Liver (tissue), 9 donors: Measurements from ENCODE around the gene MCL1. TPM values are rescaled to one million over a fixed set of nuclear protein-coding genes. Genes with fewer than 3 reads are reported as not detected.

ENCODE experiments used
- DNase-seq: peaks from one replicate; pipeline ENCODE4 v3.0.0-alpha.2; 2017; ENCODE audit warnings: low spot score
- H3K27ac ChIP-seq, 2 donors: one replicate each; pipeline ENCODE4 v1.7.0; 2013; ENCODE audit warnings: inconsistent platforms in 2 of 2, low read length in 2 of 2, control low read depth in 1 of 2, low read depth in 1 of 2, mild to moderate bottlenecking in 1 of 2
- H3K27me3 ChIP-seq, 4 donors: one replicate each; pipeline versions ENCODE4 v1.6.1 to v1.7.0; 2013; ENCODE audit warnings: low read length in 3 of 4, inconsistent platforms in 1 of 4, mild to moderate bottlenecking in 1 of 4, moderate library complexity in 1 of 4; ENCODE audit not compliant: control insufficient read depth in 4 of 4, insufficient read depth in 4 of 4
- H3K36me3 ChIP-seq, 4 donors: one replicate each; pipeline versions ENCODE4 v1.6.1 to v1.7.0; 2013; ENCODE audit warnings: low read length in 3 of 4, mild to moderate bottlenecking in 3 of 4, low read depth in 1 of 4, moderate library complexity in 1 of 4; ENCODE audit not compliant: control insufficient read depth in 4 of 4, insufficient read depth in 3 of 4
- H3K4me1 ChIP-seq, 4 donors: one replicate each; pipeline versions ENCODE4 v1.6.1 to v1.7.0; 2013; ENCODE audit warnings: low read length in 3 of 4, mild to moderate bottlenecking in 3 of 4, moderate library complexity in 1 of 4; ENCODE audit not compliant: control insufficient read depth in 4 of 4, insufficient read depth in 4 of 4
- H3K4me3 ChIP-seq, 3 donors: one replicate each; pipeline versions ENCODE4 v1.6.1 to v1.7.0; 2013; ENCODE audit warnings: low read length in 3 of 3, control low read depth in 1 of 3, low read depth in 1 of 3, mild to moderate bottlenecking in 1 of 3
- H3K9ac ChIP-seq, 2 donors: one replicate each; pipeline ENCODE4 v1.7.0; 2013; ENCODE audit warnings: low read length in 2 of 2, mild to moderate bottlenecking in 2 of 2, moderate library complexity in 2 of 2, control low read depth in 1 of 2, low read depth in 1 of 2
- H3K9me3 ChIP-seq, 4 donors: one replicate each; pipeline versions ENCODE4 v1.6.1 to v1.7.0; 2013; ENCODE audit warnings: low read length in 3 of 4; ENCODE audit not compliant: control insufficient read depth in 4 of 4
- EGR1 ChIP-seq, 2 donors: IDR thresholded peaks; 2 replicates each; pipeline ENCODE4 v1.6.1; 2016 to 2018; ENCODE audit warnings: antibody characterized with exemption in 2 of 2, low read depth in 2 of 2
- FOXA1 ChIP-seq: IDR thresholded peaks from 2 replicates; pipeline ENCODE4 v1.6.1; 2016; ENCODE audit warnings: antibody characterized with exemption
- GABPA ChIP-seq, 2 donors: IDR thresholded peaks in 1 of 2; conservative IDR thresholded peaks in 1 of 2; 2 replicates each; pipeline ENCODE4 v1.6.1; 2016; ENCODE audit warnings: antibody characterized with exemption in 2 of 2, mild to moderate bottlenecking in 1 of 2, moderate library complexity in 1 of 2
- HNF4A ChIP-seq, 2 donors: conservative IDR thresholded peaks; 2 replicates each; pipeline ENCODE4 v1.6.1; 2016; ENCODE audit warnings: antibody characterized with exemption in 2 of 2, mild to moderate bottlenecking in 2 of 2
- HNF4G ChIP-seq: IDR thresholded peaks from 2 replicates; pipeline ENCODE4 v1.6.1; 2016; ENCODE audit warnings: antibody characterized with exemption
- JUND ChIP-seq, 2 donors: IDR thresholded peaks; 2 replicates each; pipeline ENCODE4 v1.6.1; 2016; ENCODE audit warnings: antibody characterized with exemption in 2 of 2
- NR2F2 ChIP-seq: IDR thresholded peaks from 2 replicates; pipeline ENCODE4 v1.6.1; 2016; ENCODE audit warnings: antibody characterized with exemption
- RXRA ChIP-seq, 2 donors: IDR thresholded peaks; 2 replicates each; pipeline ENCODE4 v1.6.1; 2017 to 2018; ENCODE audit warnings: antibody characterized with exemption in 2 of 2, mild to moderate bottlenecking in 1 of 2
- TAF1 ChIP-seq: conservative IDR thresholded peaks from 2 replicates; pipeline ENCODE4 v1.6.1; 2016; ENCODE audit warnings: antibody characterized with exemption, mild to moderate bottlenecking
- YY1 ChIP-seq: IDR thresholded peaks from 2 replicates; pipeline ENCODE4 v1.6.1; 2016; ENCODE audit warnings: antibody characterized with exemption, mild to moderate bottlenecking
- WGBS: extraction: QIAGEN DNeasy Blood & Tissue Kit; methylation state at CpG from one replicate; pipeline ENCODE4 v1.1.7; 2013; 5-methylcytosine and 5-hydroxymethylcytosine counted together
- polyA plus RNA-seq, 2 donors: library from polyadenylated mRNA; stranded (reverse) in 1 of 2; unstranded in 1 of 2; fragments of 200-250 nt in 1 of 2; fragments of >200 nt in 1 of 2; fragmentation: Nextera tagmentation in 1 of 2; extraction: Ambion mirVana in 1 of 2; gene quantifications; one replicate each; pipeline versions ENCODE4 v1.2.1 to v1.2.3, GENCODE V29; 2013 to 2015
- total RNA-seq, 2 donors: library from RNA; depleted of rRNA; stranded (reverse); fragments of >200 nt; gene quantifications; one replicate each; pipeline ENCODE4 v1.2.3, GENCODE V29; 2014
- TF ChIP-seq, protein P1 (sequence below): IDR thresholded peaks from 2 replicates; pipeline ENCODE4 v1.6.1; 2016; ENCODE audit warnings: antibody characterized with exemption
- TF ChIP-seq, protein P2 (sequence below): IDR thresholded peaks from 2 replicates; pipeline ENCODE4 v1.6.1; 2016; ENCODE audit warnings: antibody characterized with exemption
- TF ChIP-seq, protein P3 (sequence below): IDR thresholded peaks from 2 replicates; pipeline ENCODE4 v1.6.1; 2016; ENCODE audit warnings: antibody characterized with exemption
- TF ChIP-seq, protein P4 (sequence below): fragments of 150-350 bp; IDR thresholded peaks from 2 replicates; pipeline ENCODE4 v1.5.1; 2017; ENCODE audit warnings: improper control_type of control experiment, low read depth, low read length; ENCODE audit not compliant: missing input control
- TF ChIP-seq, protein P5 (sequence below): IDR thresholded peaks from 2 replicates; pipeline ENCODE4 v1.6.1; 2016; ENCODE audit warnings: antibody characterized with exemption, mild to moderate bottlenecking
- donor health status: healthy.
- donor health status: healthy.
- donor health status: healthy.
- donor health status: healthy.
- donor health status: healthy.

The MCL1 gene
- total and polyA plus RNA-seq, 4 donors, result 23.4 to 181 (median 80.0) TPM

DNA sequence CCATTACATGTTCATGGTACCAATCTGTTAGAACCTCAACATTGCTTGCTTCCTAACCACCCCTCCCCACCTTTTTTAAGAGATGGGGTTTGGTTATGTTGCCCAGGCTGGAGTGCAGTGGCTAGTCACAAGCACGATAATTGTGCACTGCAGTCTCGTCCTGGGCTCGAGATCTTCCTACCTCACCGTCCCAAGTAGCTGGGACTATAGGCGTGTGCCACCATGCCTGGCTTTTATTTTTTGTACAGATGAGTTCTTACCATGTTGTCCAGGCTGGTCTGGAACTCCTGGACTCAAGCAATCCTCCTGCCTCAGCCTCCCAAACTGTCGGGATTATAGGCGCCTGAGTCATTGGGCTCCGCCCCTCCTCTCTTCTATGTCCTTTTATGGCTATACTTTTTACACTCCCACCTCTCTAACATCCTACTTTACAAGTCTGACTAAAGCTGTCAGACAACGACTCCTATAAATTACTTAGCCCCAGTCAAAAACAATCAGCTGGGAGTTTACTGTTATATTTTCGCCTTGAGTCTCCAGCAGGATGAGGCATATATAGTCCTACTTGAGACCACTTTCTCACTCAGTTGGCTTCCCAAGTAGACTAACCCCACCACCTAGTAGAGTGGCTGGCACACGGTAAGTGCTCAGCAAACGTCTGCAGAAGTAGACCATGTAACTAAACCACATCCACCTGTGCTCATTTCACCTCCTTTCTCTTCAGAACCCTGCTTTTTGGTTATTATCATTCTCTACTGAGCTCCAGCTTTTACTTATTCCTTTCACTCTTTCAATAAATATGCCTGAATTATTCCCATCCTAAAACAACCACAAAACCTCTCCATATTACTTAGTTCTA is 36.2 kb upstream of the MCL1 start:
- no peaks in the 10 kb centered on the region for H3K36me3 ChIP-seq
- peaks cover 8 to 42% (median 26%) of the 10 kb centered on the region in 4 donors for H3K4me1 ChIP-seq
- no peak for DNase-seq
- H3K4me3 ChIP-seq, result no peak overlapping the region
- no peaks in the 10 kb centered on the region for H3K9me3 ChIP-seq
- 94% methylated on average over 12 of the region's 12 CpGs for WGBS
- H3K27me3 ChIP-seq, result no peaks in the 10 kb centered on the region
- no peak for TF ChIP-seq YY1
- TF ChIP-seq EGR1 (IDR thresholded peaks at IDR 0.05; ENCODE audit: low read depth in 2 of 2), result no peak
- no peak for TF ChIP-seq JUND (IDR thresholded peaks at IDR 0.05)
- no peak for TF ChIP-seq HNF4A (conservative IDR thresholded peaks at IDR 0.05)
- no peak for TF ChIP-seq FOXA1
- TF ChIP-seq NR2F2, result no peak
- no peak for TF ChIP-seq HNF4G
- TF ChIP-seq, protein P1, sequence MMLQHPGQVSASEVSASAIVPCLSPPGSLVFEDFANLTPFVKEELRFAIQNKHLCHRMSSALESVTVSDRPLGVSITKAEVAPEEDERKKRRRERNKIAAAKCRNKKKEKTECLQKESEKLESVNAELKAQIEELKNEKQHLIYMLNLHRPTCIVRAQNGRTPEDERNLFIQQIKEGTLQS, result no peak
- TF ChIP-seq, protein P2, sequence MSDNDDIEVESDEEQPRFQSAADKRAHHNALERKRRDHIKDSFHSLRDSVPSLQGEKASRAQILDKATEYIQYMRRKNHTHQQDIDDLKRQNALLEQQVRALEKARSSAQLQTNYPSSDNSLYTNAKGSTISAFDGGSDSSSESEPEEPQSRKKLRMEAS, result no peak
- TF ChIP-seq GABPA (IDR thresholded peaks at IDR 0.05 in 1 of 2, conservative IDR thresholded peaks at IDR 0.05 in 1 of 2), result no peak
- TF ChIP-seq, protein P3, sequence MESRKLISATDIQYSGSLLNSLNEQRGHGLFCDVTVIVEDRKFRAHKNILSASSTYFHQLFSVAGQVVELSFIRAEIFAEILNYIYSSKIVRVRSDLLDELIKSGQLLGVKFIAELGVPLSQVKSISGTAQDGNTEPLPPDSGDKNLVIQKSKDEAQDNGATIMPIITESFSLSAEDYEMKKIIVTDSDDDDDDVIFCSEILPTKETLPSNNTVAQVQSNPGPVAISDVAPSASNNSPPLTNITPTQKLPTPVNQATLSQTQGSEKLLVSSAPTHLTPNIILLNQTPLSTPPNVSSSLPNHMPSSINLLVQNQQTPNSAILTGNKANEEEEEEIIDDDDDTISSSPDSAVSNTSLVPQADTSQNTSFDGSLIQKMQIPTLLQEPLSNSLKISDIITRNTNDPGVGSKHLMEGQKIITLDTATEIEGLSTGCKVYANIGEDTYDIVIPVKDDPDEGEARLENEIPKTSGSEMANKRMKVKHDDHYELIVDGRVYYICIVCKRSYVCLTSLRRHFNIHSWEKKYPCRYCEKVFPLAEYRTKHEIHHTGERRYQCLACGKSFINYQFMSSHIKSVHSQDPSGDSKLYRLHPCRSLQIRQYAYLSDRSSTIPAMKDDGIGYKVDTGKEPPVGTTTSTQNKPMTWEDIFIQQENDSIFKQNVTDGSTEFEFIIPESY, result no peak
- TF ChIP-seq TAF1, result no peak
- TF ChIP-seq RXRA (IDR thresholded peaks at IDR 0.05), result no peak
- TF ChIP-seq, protein P4, sequence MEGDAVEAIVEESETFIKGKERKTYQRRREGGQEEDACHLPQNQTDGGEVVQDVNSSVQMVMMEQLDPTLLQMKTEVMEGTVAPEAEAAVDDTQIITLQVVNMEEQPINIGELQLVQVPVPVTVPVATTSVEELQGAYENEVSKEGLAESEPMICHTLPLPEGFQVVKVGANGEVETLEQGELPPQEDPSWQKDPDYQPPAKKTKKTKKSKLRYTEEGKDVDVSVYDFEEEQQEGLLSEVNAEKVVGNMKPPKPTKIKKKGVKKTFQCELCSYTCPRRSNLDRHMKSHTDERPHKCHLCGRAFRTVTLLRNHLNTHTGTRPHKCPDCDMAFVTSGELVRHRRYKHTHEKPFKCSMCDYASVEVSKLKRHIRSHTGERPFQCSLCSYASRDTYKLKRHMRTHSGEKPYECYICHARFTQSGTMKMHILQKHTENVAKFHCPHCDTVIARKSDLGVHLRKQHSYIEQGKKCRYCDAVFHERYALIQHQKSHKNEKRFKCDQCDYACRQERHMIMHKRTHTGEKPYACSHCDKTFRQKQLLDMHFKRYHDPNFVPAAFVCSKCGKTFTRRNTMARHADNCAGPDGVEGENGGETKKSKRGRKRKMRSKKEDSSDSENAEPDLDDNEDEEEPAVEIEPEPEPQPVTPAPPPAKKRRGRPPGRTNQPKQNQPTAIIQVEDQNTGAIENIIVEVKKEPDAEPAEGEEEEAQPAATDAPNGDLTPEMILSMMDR, result no peak
- peak overlapping the region; percentile 75 to 98 for H3K27ac ChIP-seq
- no peak overlapping the region for H3K9ac ChIP-seq

DNA sequence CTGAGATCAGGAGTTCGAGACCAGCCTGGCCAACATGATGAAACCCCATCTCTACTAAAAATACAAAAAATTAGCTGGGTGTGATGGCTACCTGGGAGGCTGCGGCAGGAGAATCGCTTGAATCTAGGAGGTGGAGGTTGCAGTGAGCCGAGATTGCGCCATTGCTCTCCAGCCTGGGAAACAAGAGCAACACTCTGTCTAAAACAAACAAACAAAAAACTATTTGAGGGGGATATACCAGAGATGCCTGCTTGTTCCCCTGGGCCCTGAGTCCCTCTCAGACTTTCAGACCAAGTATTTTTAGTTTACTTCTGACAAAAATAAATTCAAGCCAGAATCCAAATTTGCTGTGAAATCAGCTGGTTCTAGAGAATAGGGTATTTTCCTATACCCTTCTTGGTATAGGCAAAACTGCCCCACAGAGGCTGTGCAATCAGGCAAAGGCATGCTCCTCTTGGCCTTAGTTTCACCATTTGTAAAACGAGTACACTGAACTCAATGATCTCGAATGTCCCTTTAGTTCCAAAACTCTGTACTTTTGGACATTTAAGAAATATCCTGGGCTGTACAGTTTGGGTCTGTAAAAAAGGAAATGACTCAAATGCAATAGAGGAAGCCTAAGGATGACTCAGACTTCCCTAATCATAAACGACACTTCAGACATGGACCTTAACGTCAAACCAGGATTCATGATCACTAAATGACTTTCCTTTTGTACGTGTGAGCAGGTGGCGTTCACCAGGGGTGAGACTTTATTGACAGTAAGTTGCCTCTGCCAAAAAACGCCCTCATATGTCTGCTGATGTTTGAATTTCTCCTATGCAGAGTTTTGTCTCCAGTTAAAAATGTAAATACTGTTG is 33.9 kb upstream of the MCL1 start:
- no peaks in the 10 kb centered on the region for H3K9me3 ChIP-seq
- H3K4me1 ChIP-seq, result peaks cover 4 to 34% (median 19%) of the 10 kb centered on the region in 4 donors
- 35% methylated on average over 12 of the region's 12 CpGs for WGBS
- H3K36me3 ChIP-seq, result no peaks in the 10 kb centered on the region
- peak overlapping the region; percentile 69 to 81 for H3K9ac ChIP-seq
- peak overlapping the region; percentile 97 to 98 for H3K27ac ChIP-seq
- no peaks in the 10 kb centered on the region for H3K27me3 ChIP-seq
- no peak overlapping the region for H3K4me3 ChIP-seq
- no peak for DNase-seq
- TF ChIP-seq JUND (IDR thresholded peaks at IDR 0.05) (peak; percentile 97 to 98), HNF4G (peak; percentile 6), TAF1 (no peak), EGR1 (IDR thresholded peaks at IDR 0.05; ENCODE audit: low read depth in 2 of 2) (peak in 1 of 2 donors; percentile 57), NR2F2 (no peak), YY1 (peak; percentile 57), RXRA (IDR thresholded peaks at IDR 0.05) (peak; percentile 71 to 80), GABPA (IDR thresholded peaks at IDR 0.05 in 1 of 2, conservative IDR thresholded peaks at IDR 0.05 in 1 of 2) (peak; percentile 38 to 74), FOXA1 (no peak)
- TF ChIP-seq, protein P2, result peak; percentile 77
- TF ChIP-seq, protein P3, result peak; percentile 50
- TF ChIP-seq, protein P5, sequence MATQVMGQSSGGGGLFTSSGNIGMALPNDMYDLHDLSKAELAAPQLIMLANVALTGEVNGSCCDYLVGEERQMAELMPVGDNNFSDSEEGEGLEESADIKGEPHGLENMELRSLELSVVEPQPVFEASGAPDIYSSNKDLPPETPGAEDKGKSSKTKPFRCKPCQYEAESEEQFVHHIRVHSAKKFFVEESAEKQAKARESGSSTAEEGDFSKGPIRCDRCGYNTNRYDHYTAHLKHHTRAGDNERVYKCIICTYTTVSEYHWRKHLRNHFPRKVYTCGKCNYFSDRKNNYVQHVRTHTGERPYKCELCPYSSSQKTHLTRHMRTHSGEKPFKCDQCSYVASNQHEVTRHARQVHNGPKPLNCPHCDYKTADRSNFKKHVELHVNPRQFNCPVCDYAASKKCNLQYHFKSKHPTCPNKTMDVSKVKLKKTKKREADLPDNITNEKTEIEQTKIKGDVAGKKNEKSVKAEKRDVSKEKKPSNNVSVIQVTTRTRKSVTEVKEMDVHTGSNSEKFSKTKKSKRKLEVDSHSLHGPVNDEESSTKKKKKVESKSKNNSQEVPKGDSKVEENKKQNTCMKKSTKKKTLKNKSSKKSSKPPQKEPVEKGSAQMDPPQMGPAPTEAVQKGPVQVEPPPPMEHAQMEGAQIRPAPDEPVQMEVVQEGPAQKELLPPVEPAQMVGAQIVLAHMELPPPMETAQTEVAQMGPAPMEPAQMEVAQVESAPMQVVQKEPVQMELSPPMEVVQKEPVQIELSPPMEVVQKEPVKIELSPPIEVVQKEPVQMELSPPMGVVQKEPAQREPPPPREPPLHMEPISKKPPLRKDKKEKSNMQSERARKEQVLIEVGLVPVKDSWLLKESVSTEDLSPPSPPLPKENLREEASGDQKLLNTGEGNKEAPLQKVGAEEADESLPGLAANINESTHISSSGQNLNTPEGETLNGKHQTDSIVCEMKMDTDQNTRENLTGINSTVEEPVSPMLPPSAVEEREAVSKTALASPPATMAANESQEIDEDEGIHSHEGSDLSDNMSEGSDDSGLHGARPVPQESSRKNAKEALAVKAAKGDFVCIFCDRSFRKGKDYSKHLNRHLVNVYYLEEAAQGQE, result peak; percentile 22
